Neural progenitor cell (in vitro differentiated cells): ENCODE measurements around the gene HDAC4.

Experiments used
- EZH2 ChIP-seq: fragments of 200-600 bp; sonication (generic); IDR thresholded peaks from 2 replicates; pipeline ENCODE4 v1.6.1; 2017; ENCODE audit warnings: antibody characterized with exemption, mild to moderate bottlenecking, moderate library complexity
- TF ChIP-seq, protein P1 (sequence below): fragments of 200-600 bp; sonication (generic); IDR thresholded peaks from 2 replicates; pipeline ENCODE4 v1.5.1; 2017; ENCODE audit warnings: antibody characterized with exemption, mild to moderate bottlenecking

DNA sequence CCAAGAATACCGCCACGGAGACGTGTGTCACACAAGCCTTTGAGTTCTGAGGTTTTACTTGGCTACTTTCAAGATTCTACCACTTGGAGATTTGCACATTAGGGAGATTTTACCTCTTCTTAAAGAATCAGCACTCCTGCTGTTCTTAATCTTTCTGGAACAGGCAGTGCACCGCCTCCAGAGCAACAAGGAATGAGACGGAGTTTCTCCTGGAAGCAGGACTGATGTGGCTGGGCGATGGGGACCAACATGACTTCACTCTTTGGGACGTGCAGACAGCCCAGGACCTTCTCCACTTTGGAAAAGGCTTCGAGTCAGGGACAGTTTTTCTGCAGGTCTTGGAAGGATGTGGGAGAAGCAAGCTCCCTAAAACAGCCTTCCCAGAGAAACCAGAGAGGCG lies 255.2 kb downstream of the HDAC4 start:
- TF ChIP-seq, protein P1, sequence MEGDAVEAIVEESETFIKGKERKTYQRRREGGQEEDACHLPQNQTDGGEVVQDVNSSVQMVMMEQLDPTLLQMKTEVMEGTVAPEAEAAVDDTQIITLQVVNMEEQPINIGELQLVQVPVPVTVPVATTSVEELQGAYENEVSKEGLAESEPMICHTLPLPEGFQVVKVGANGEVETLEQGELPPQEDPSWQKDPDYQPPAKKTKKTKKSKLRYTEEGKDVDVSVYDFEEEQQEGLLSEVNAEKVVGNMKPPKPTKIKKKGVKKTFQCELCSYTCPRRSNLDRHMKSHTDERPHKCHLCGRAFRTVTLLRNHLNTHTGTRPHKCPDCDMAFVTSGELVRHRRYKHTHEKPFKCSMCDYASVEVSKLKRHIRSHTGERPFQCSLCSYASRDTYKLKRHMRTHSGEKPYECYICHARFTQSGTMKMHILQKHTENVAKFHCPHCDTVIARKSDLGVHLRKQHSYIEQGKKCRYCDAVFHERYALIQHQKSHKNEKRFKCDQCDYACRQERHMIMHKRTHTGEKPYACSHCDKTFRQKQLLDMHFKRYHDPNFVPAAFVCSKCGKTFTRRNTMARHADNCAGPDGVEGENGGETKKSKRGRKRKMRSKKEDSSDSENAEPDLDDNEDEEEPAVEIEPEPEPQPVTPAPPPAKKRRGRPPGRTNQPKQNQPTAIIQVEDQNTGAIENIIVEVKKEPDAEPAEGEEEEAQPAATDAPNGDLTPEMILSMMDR, result no peak
- no peak for TF ChIP-seq EZH2
